K562 (cell line): ENCODE data around the gene PTPN14. TPM values are rescaled to one million over a fixed set of nuclear protein-coding genes. Genes with fewer than 3 reads are reported as not detected.

ENCODE experiments used
- CSDE1 ChIP-seq, 2 experiments: fragments of 450-650 bp; IDR thresholded peaks; 2 replicates each; pipeline ENCODE4 v1.6.1; 2016; ENCODE audit warnings: mild to moderate bottlenecking in 1 of 2
- DPF2 ChIP-seq: fragments of 450-650 bp; IDR thresholded peaks from 2 replicates; pipeline ENCODE4 v1.6.1; 2016
- RAD21 ChIP-seq, 2 experiments: fragments of 250-450 bp in 1 of 2; fragments of 450-650 bp in 1 of 2; sonication (Bioruptor Pico) in 1 of 2; formaldehyde crosslinking in 1 of 2; IDR thresholded peaks in 1 of 2; conservative IDR thresholded peaks in 1 of 2; 2 replicates each; pipeline versions ENCODE4 v1.4.0 to v1.8.0; 2020 to 2022; ENCODE audit warnings: mild to moderate bottlenecking in 2 of 2, moderate library complexity in 1 of 2
- ZNF253 ChIP-seq: fragments of 250-450 bp; sonication (Bioruptor Pico); conservative IDR thresholded peaks from 2 replicates; pipeline ENCODE4 v1.6.1; 2021; ENCODE audit warnings: mild to moderate bottlenecking
- ZNF316 ChIP-seq: fragments of 450-650 bp; IDR thresholded peaks from 2 replicates; pipeline ENCODE4 v1.6.1; 2016
- polyA plus RNA-seq, 8 experiments: library from polyadenylated mRNA; depleted of rRNA in 4 of 8; stranded (reverse) in 5 of 8; unstranded in 3 of 8; fragments of >200 nt; fragmentation: Nextera tagmentation in 2 of 8; fragmentation: Illumina TruSeq in 1 of 8; extraction: Ambion mirVana in 2 of 8; extraction: Trizol in 1 of 8; gene quantifications; 2 replicates each; pipeline versions ENCODE4 v1.2.1 to v1.2.3, GENCODE V29; 2011 to 2014; ENCODE audit warnings: inconsistent platforms in 1 of 8, missing spikeins in 1 of 8
- total RNA-seq, 7 experiments: library from RNA; depleted of rRNA in 6 of 7; stranded (reverse); fragments of >200 nt in 6 of 7; fragmentation: Illumina TruSeq in 2 of 7; extraction: Trizol in 2 of 7; gene quantifications; 2 replicates each; pipeline versions ENCODE4 v1.2.1 to v1.2.3, GENCODE V29; 2011 to 2021; ENCODE audit warnings: low replicate concordance in 1 of 7
- TF ChIP-seq, protein P1 (sequence below), 3 experiments: IDR thresholded peaks in 2 of 3; conservative IDR thresholded peaks in 1 of 3; 2 replicates each; pipeline ENCODE4 v1.5.1; 2011 to 2012; ENCODE audit warnings: low read length in 3 of 3, mild to moderate bottlenecking in 3 of 3, control low read depth in 2 of 3, improper control_type of control experiment in 1 of 3, inconsistent platforms in 1 of 3, low read depth in 1 of 3, mixed read lengths in 1 of 3, moderate library complexity in 1 of 3; ENCODE audit not compliant: insufficient read depth in 2 of 3
- TF ChIP-seq, protein P2 (sequence below): fragments of 450-650 bp; IDR thresholded peaks from 2 replicates; pipeline ENCODE4 v1.6.1; 2017; ENCODE audit warnings: antibody characterized with exemption
- TF ChIP-seq, protein P3 (sequence below): IDR thresholded peaks from 3 replicates; pipeline ENCODE4 v1.6.1; 2011; ENCODE audit warnings: borderline replicate concordance, mild to moderate bottlenecking; ENCODE audit not compliant: insufficient read length, insufficient read depth
- TF ChIP-seq, protein P4 (sequence below): sonication (generic); formaldehyde crosslinking; IDR thresholded peaks from 2 replicates; pipeline ENCODE4 v1.9.0; 2022; ENCODE audit warnings: mild to moderate bottlenecking, missing genetic modification reagents
- TF ChIP-seq, protein P5 (sequence below): sonication (generic); formaldehyde crosslinking; IDR thresholded peaks from 2 replicates; pipeline ENCODE4 v1.8.0; 2022; ENCODE audit warnings: missing genetic modification reagents, mild to moderate bottlenecking, moderate library complexity, borderline replicate concordance
- TF ChIP-seq, protein P6 (sequence below): sonication (generic); formaldehyde crosslinking; IDR thresholded peaks from 2 replicates; pipeline ENCODE4 v1.9.0; 2022; ENCODE audit warnings: mild to moderate bottlenecking, missing genetic modification reagents

Gene PTPN14
- total and polyA plus RNA-seq, 9 of the 15 experiments (the other 6 are each of a cell fraction or from before 2014, with no cell fraction given): 0.01 to 0.29 (median 0.04) TPM; not detected in 6

DNA sequence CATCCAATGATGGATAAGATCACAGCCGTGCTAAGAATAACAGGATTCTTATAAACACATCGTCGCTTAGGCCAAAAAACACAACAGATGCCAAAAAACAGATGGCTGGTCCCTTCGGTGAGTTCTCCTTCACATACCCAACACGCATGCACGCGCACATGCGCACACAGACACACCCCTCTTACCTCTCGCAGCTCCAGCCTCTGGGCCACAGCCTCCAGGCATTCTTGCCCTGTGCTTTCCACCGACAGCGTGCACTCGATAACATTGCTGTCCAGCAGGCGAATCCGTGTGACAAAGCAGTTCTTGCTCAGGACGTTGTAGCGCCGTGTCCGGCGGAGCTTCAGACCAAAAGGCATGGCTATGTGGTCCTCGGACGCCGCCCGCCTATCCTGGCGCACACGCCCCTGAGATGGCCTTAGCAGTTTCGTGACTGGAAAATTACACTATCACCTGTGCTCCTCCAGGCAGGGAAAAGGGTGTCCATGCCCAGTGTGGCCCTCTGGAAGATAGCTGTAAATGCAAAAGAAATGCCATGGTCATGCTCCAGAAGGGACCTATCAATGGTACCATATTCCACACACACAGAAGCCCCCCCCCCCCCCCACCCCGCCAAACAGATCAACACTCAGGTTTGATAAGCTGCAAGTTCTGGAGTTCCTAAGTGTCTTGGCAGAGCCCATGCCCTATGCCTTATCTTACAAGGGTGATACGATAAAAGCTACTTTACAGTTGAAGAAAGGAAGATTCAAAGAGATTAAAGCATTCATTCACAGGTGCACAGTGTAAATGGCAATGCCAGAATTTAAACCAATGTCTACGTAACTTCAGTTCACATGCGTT is 86.7 kb downstream of the PTPN14 start (continued):
- TF ChIP-seq, protein P1, sequence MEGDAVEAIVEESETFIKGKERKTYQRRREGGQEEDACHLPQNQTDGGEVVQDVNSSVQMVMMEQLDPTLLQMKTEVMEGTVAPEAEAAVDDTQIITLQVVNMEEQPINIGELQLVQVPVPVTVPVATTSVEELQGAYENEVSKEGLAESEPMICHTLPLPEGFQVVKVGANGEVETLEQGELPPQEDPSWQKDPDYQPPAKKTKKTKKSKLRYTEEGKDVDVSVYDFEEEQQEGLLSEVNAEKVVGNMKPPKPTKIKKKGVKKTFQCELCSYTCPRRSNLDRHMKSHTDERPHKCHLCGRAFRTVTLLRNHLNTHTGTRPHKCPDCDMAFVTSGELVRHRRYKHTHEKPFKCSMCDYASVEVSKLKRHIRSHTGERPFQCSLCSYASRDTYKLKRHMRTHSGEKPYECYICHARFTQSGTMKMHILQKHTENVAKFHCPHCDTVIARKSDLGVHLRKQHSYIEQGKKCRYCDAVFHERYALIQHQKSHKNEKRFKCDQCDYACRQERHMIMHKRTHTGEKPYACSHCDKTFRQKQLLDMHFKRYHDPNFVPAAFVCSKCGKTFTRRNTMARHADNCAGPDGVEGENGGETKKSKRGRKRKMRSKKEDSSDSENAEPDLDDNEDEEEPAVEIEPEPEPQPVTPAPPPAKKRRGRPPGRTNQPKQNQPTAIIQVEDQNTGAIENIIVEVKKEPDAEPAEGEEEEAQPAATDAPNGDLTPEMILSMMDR (IDR thresholded peaks at IDR 0.05 in 2 of 3, conservative IDR thresholded peaks at IDR 0.05 in 1 of 3; ENCODE audit: insufficient read depth in 2 of 3, low read depth in 1 of 3, low read length in 3 of 3): peak in 2 of 3 experiments; percentile 24 to 30; a peak in 1 of 6 replicates
- TF ChIP-seq ZNF253 (no peak), ZNF316 (0 out of 2 replicates have a peak, but pooled peaks have one; percentile 5), RAD21 (CRISPR knock-in tag; conservative IDR thresholded peaks at IDR 0.05 in 1 of 2, IDR thresholded peaks at IDR 0.05 in 1 of 2) (peak in 1 of 2 experiments; percentile 41; a peak in 2 of 4 replicates), CSDE1 (IDR thresholded peaks at IDR 0.05) (no peak), DPF2 (no peak)
- TF ChIP-seq, protein P2, sequence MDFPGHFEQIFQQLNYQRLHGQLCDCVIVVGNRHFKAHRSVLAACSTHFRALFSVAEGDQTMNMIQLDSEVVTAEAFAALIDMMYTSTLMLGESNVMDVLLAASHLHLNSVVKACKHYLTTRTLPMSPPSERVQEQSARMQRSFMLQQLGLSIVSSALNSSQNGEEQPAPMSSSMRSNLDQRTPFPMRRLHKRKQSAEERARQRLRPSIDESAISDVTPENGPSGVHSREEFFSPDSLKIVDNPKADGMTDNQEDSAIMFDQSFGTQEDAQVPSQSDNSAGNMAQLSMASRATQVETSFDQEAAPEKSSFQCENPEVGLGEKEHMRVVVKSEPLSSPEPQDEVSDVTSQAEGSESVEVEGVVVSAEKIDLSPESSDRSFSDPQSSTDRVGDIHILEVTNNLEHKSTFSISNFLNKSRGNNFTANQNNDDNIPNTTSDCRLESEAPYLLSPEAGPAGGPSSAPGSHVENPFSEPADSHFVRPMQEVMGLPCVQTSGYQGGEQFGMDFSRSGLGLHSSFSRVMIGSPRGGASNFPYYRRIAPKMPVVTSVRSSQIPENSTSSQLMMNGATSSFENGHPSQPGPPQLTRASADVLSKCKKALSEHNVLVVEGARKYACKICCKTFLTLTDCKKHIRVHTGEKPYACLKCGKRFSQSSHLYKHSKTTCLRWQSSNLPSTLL: no peak
- TF ChIP-seq, protein P3, sequence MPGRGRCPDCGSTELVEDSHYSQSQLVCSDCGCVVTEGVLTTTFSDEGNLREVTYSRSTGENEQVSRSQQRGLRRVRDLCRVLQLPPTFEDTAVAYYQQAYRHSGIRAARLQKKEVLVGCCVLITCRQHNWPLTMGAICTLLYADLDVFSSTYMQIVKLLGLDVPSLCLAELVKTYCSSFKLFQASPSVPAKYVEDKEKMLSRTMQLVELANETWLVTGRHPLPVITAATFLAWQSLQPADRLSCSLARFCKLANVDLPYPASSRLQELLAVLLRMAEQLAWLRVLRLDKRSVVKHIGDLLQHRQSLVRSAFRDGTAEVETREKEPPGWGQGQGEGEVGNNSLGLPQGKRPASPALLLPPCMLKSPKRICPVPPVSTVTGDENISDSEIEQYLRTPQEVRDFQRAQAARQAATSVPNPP: no peak
- TF ChIP-seq, protein P4, sequence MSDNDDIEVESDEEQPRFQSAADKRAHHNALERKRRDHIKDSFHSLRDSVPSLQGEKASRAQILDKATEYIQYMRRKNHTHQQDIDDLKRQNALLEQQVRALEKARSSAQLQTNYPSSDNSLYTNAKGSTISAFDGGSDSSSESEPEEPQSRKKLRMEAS (CRISPR knock-in tag): peak; percentile 67
- TF ChIP-seq, protein P5, sequence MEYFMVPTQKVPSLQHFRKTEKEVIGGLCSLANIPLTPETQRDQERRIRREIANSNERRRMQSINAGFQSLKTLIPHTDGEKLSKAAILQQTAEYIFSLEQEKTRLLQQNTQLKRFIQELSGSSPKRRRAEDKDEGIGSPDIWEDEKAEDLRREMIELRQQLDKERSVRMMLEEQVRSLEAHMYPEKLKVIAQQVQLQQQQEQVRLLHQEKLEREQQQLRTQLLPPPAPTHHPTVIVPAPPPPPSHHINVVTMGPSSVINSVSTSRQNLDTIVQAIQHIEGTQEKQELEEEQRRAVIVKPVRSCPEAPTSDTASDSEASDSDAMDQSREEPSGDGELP (CRISPR knock-in tag): peak; percentile 27; the same call in 1 of the 2 replicates
- TF ChIP-seq, protein P6, sequence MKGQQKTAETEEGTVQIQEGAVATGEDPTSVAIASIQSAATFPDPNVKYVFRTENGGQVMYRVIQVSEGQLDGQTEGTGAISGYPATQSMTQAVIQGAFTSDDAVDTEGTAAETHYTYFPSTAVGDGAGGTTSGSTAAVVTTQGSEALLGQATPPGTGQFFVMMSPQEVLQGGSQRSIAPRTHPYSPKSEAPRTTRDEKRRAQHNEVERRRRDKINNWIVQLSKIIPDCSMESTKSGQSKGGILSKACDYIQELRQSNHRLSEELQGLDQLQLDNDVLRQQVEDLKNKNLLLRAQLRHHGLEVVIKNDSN (CRISPR knock-in tag): peak; percentile 19; the same call in 1 of the 2 replicates
